ENCODE results near the gene TFDP1. TPM values are rescaled to one million over a fixed set of nuclear protein-coding genes. Genes with fewer than 3 reads are reported as not detected.

TFDP1 gene
- total and polyA plus RNA-seq, 2 of the 4 experiments (the other 2 are of a cell fraction) = 59.3 to 97.0 TPM

GRCh38 chr13:113613789-113614379 lies 29.3 kb downstream of the TFDP1 start:
- peaks cover 40% of the 10 kb centered on the region for H3K9me1 ChIP-seq (ENCODE audit: insufficient read depth, low read length)
- peaks cover 26% of the 10 kb centered on the region for H3K36me3 ChIP-seq (ENCODE audit: control insufficient read depth, insufficient read depth, low read length)
- H3K79me1 ChIP-seq (ENCODE audit: low read depth in 1 of 2, low read length in 2 of 2) = peaks cover 32 to 94% of the 10 kb centered on the region in 2 experiments
- H3K27me3 ChIP-seq (ENCODE audit: control insufficient read depth, insufficient read depth, low read length) = no peaks in the 10 kb centered on the region
- H3K9ac ChIP-seq (ENCODE audit: low read depth, low read length) = no peak overlapping the region
- no peak overlapping the region for H2AK5ac ChIP-seq (ENCODE audit: low read depth, low read length)
- no peak overlapping the region for H2BK20ac ChIP-seq (ENCODE audit: low read depth, low read length)
- WGBS, 2 experiments (ENCODE audit: extremely low coverage in 2 of 2, insufficient read length in 1 of 2) = 96 to 100% methylated on average over 4 to 9 of the region's 16 CpGs
- no peak overlapping the region for H2BK120ac ChIP-seq (ENCODE audit: low read depth, low read length)
- H2BK15ac ChIP-seq (ENCODE audit: low read depth, low read length) = no peak overlapping the region
- H3K4me2 ChIP-seq (ENCODE audit: low read depth, low read length) = no peak overlapping the region
- H2BK5ac ChIP-seq (ENCODE audit: low read depth, low read length, poor library complexity, severe bottlenecking) = peak overlapping the region; percentile 3
- no peak overlapping the region for H4K5ac ChIP-seq (ENCODE audit: low read depth, low read length)
- dilution Hi-C loops (cut with HindIII; ENCODE audit: low sequenced_read_pairs, unreplicated experiment) = no loop called here
- peak overlapping the region; percentile 53; the same call in 1 of the 2 replicates for H3K23ac ChIP-seq (ENCODE audit: low read depth, low read length)
- no peak overlapping the region for H3K56ac ChIP-seq (ENCODE audit: extremely low read depth, insufficient read depth, low read length)
- H3K4me1 ChIP-seq (ENCODE audit: control insufficient read depth, insufficient read depth, low read length) = peaks cover 13% of the 10 kb centered on the region
- H4K8ac ChIP-seq (ENCODE audit: low read depth in 2 of 2, low read length in 2 of 2) = no peak overlapping the region
- no peak overlapping the region for H4K91ac ChIP-seq (ENCODE audit: insufficient read depth, low read depth, low read length)
- no peak overlapping the region for H2AFZ ChIP-seq (replicated peaks; ENCODE audit: low read length, poor library complexity)
- intact Hi-C loops (cut with micrococcal nuclease) = no loop called here
- in situ Hi-C loops (cut with MboI; ENCODE audit: low sequenced_read_pairs) = no loop called here
- ChIA-PET CTCF (no interaction called here), POLR2A (ENCODE audit: unreplicated experiment) (no interaction called here)
- ATAC-seq (ENCODE audit: low read depth) (no peak), DNase-seq (no peak)
- TF ChIP-seq SMC3 (IDR thresholded peaks at IDR 0.05; ENCODE audit: low read depth, low read length) (no peak), MAZ (IDR thresholded peaks at IDR 0.05; ENCODE audit: borderline replicate concordance, low read depth, low read length) (no peak), FOS (IDR thresholded peaks at IDR 0.05; ENCODE audit: low read depth, low read length) (no peak), NFE2L2 (IDR thresholded peaks at IDR 0.05; ENCODE audit: low read depth, low read length) (no peak), MAFK (IDR thresholded peaks at IDR 0.05; ENCODE audit: low read depth, low read length) (no peak), ELK1 (IDR thresholded peaks at IDR 0.05; ENCODE audit: borderline replicate concordance, low read depth, low read length) (no peak), RAD21 (IDR thresholded peaks at IDR 0.05; ENCODE audit: low read length) (no peak), MXI1 (IDR thresholded peaks at IDR 0.05; ENCODE audit: borderline replicate concordance, low read depth, low read length) (no peak), CEBPB (IDR thresholded peaks at IDR 0.05; ENCODE audit: low read depth, low read length) (no peak), BHLHE40 (IDR thresholded peaks at IDR 0.05; ENCODE audit: low read depth, low read length) (no peak), USF2 (IDR thresholded peaks at IDR 0.05; ENCODE audit: low read depth, low read length) (no peak), RFX5 (IDR thresholded peaks at IDR 0.05; ENCODE audit: low read depth, low read length) (no peak), CTCF (conservative IDR thresholded peaks at IDR 0.05; ENCODE audit: low read depth, low read length) (no peak), POLR2A (IDR thresholded peaks at IDR 0.05; ENCODE audit: low read depth, low read length) (no peak), RCOR1 (IDR thresholded peaks at IDR 0.05; ENCODE audit: insufficient replicate concordance, low read length) (no peak), CHD1 (IDR thresholded peaks at IDR 0.05; ENCODE audit: low read depth, low read length) (no peak)
- no TSS peak for BruUV-seq (replicated peaks)
- no peak overlapping the region; the same call in none of the 2 replicates for H3K14ac ChIP-seq (replicated peaks; ENCODE audit: low read depth, low read length)
- no peak overlapping the region for H2AK9ac ChIP-seq (replicated peaks; ENCODE audit: low read depth, low read length, poor library complexity)
- H3K18ac ChIP-seq (ENCODE audit: low read depth, low read length) = no peak overlapping the region
- H4K20me1 ChIP-seq (ENCODE audit: insufficient read depth, low read length) = peaks cover 85% of the 10 kb centered on the region
- no peak overlapping the region for H3K4ac ChIP-seq (ENCODE audit: low read depth, low read length)
- no peak overlapping the region for H3K27ac ChIP-seq (ENCODE audit: insufficient read depth, low read length)
- H3K9me3 ChIP-seq (ENCODE audit: control insufficient read depth, insufficient read depth, low read length) = no peaks in the 10 kb centered on the region
- H3K4me3 ChIP-seq (ENCODE audit: insufficient read depth, low read depth, low read length) = no peak overlapping the region
